Mesothelial cell of epicardium (in vitro differentiated cells): ENCODE measurements around the gene CEND1. TPM values are rescaled to one million over a fixed set of nuclear protein-coding genes. Genes with fewer than 3 reads are reported as not detected.

Experiments used
- DNase-seq, 2 experiments: peaks; one replicate each; pipeline ENCODE4 v3.0.0; 2021; ENCODE audit warnings: low spot score in 2 of 2; ENCODE audit not compliant: unreplicated experiment in 2 of 2
- H3K27ac Mint-ChIP-seq: 2 replicates; pipeline ENCODE4 v1.8.0; 2021; ENCODE audit warnings: mixed read lengths
- H3K27me3 Mint-ChIP-seq: 2 replicates; pipeline ENCODE4 v1.8.0; 2021; ENCODE audit warnings: low read depth, mixed read lengths
- H3K36me3 Mint-ChIP-seq: 2 replicates; pipeline ENCODE4 v1.8.0; 2021; ENCODE audit warnings: mixed read lengths
- H3K4me1 Mint-ChIP-seq: 2 replicates; pipeline ENCODE4 v1.8.0; 2021; ENCODE audit warnings: mixed read lengths
- H3K4me3 Mint-ChIP-seq: 2 replicates; pipeline ENCODE4 v1.8.0; 2021; ENCODE audit warnings: mild to moderate bottlenecking, moderate library complexity, mixed read lengths
- H3K9me3 Mint-ChIP-seq: 2 replicates; pipeline ENCODE4 v1.8.0; 2021; ENCODE audit warnings: mixed read lengths
- CTCF ChIP-seq: fragments of 200-600 bp; sonication (generic); IDR thresholded peaks from one replicate; pipeline ENCODE4 v1.5.0; 2021; ENCODE audit warnings: antibody characterized with exemption; ENCODE audit not compliant: unreplicated experiment
- total RNA-seq: library from RNA; stranded (reverse); gene quantifications from 3 replicates; pipeline ENCODE4 v1.2.1, GENCODE V29; 2021

The CEND1 gene
- total RNA-seq, 1 donor from 2014 or later = not detected

GRCh38 chr11:832529-833113 is 42.7 kb upstream of the CEND1 start, which contains the start of gene CD151:
TSS of gene CD151 (plus strand) at chr11:832952. CDS start at chr11:836070, 3,118 bp downstream.
- Mint-ChIP-seq H3K4me1 (peaks cover 41% of the 10 kb centered on the region), H3K27ac (peak within 1 kb of the TSS; percentile 12), H3K36me3 (no peaks in the 10 kb centered on the region), H3K4me3 (peak within 1 kb of the TSS; percentile 65), H3K9me3 (no peaks in the 10 kb centered on the region), H3K27me3 (peaks cover 44% of the 10 kb centered on the region)
- no peak for TF ChIP-seq CTCF
- DNase-seq = no peak

GRCh38 chr11:831961-832528 is 42.2 kb upstream of the CEND1 start:
- no peak for DNase-seq
- Mint-ChIP-seq H3K27ac (no peak overlapping the region), H3K27me3 (peaks cover 46% of the 10 kb centered on the region), H3K4me1 (peaks cover 43% of the 10 kb centered on the region), H3K4me3 (peak overlapping the region; percentile 58), H3K9me3 (no peaks in the 10 kb centered on the region), H3K36me3 (no peaks in the 10 kb centered on the region)
- TF ChIP-seq CTCF = no peak

- Mint-ChIP-seq H3K27ac (no peak overlapping the region), H3K9me3 (no peaks in the 10 kb centered on the region), H3K4me3 (peak overlapping the region; percentile 58), H3K27me3 (peaks cover 51% of the 10 kb centered on the region), H3K4me1 (peaks cover 43% of the 10 kb centered on the region), H3K36me3 (no peaks in the 10 kb centered on the region)
- no peak for DNase-seq
- TF ChIP-seq CTCF = no peak
Measured at GRCh38 chr11:831118-831864, 41.4 kb upstream of the CEND1 start.

GRCh38 chr11:830295-831117 is 40.6 kb upstream of the CEND1 start:
- DNase-seq = peak in 1 of 2 experiments; percentile 86
- TF ChIP-seq CTCF = no peak
- Mint-ChIP-seq H3K4me1 (peaks cover 43% of the 10 kb centered on the region), H3K36me3 (no peaks in the 10 kb centered on the region), H3K9me3 (no peaks in the 10 kb centered on the region), H3K4me3 (peak overlapping the region; percentile 50), H3K27me3 (peaks cover 51% of the 10 kb centered on the region), H3K27ac (no peak overlapping the region)

- Mint-ChIP-seq H3K9me3 (no peaks in the 10 kb centered on the region), H3K4me3 (peak overlapping the region; percentile 50), H3K4me1 (peaks cover 43% of the 10 kb centered on the region), H3K27me3 (peaks cover 51% of the 10 kb centered on the region), H3K36me3 (peaks cover 3% of the 10 kb centered on the region), H3K27ac (no peak overlapping the region)
- DNase-seq = no peak
- no peak for TF ChIP-seq CTCF
Measured at GRCh38 chr11:829847-830294, 40.0 kb upstream of the CEND1 start.
